Measurements from ENCODE around the gene DCAF10.
"Not testable (repeated sequence)": the region's sequence is repeated elsewhere in the genome, so short reads cannot be mapped to it uniquely, and the experiment has no call there.

The DCAF10 gene

GRCh38 chr9:37870081-37870798, 69.6 kb downstream of the DCAF10 start:
- ChIA-PET POLR2A (interaction anchor here (1.3 kb wide), 1 partner anchor 9 kb away, joined by 3 read pairs; no protein-coding TSS in a partner anchor), CTCF (no interaction called here)
- DNase-seq (ENCODE audit: extremely low spot score): no peak
- TF ChIP-seq FOXK2 (IDR thresholded peaks at IDR 0.05) (no peak), ARNT (IDR thresholded peaks at IDR 0.05) (no peak), CTBP1 (IDR thresholded peaks at IDR 0.05; ENCODE audit: borderline replicate concordance) (no peak), HDGF (IDR thresholded peaks at IDR 0.05; ENCODE audit: borderline replicate concordance) (no peak)

GRCh38 chr9:37870799-37871176, 70.2 kb downstream of the DCAF10 start:
- TF ChIP-seq FOXK2 (IDR thresholded peaks at IDR 0.05) (no peak), NFRKB (IDR thresholded peaks at IDR 0.05) (no peak), BHLHE40 (IDR thresholded peaks at IDR 0.05; ENCODE audit: borderline replicate concordance) (no peak), CTBP1 (IDR thresholded peaks at IDR 0.05; ENCODE audit: borderline replicate concordance) (no peak), FOXM1 (IDR thresholded peaks at IDR 0.05; ENCODE audit: borderline replicate concordance) (no peak), FOXA1 (IDR thresholded peaks at IDR 0.05) (no peak), L3MBTL2 (conservative IDR thresholded peaks at IDR 0.05) (no peak), SUZ12 (IDR thresholded peaks at IDR 0.05) (no peak), ARNT (IDR thresholded peaks at IDR 0.05) (no peak), ELF4 (IDR thresholded peaks at IDR 0.05) (no peak), HDGF (IDR thresholded peaks at IDR 0.05; ENCODE audit: borderline replicate concordance) (no peak)
- ChIA-PET POLR2A (interaction anchor here (1.3 kb wide), 1 partner anchor 9 kb away, joined by 3 read pairs; no protein-coding TSS in a partner anchor), CTCF (no interaction called here)
- no peak for DNase-seq (ENCODE audit: extremely low spot score)

- ChIA-PET POLR2A (interaction anchor here (0.8 kb wide), 1 partner anchor 491 kb away, joined by 3 read pairs; no protein-coding TSS in a partner anchor), CTCF (no interaction called here)
- no peak for DNase-seq (ENCODE audit: extremely low spot score)
- no peak for TF ChIP-seq SUZ12 (IDR thresholded peaks at IDR 0.05)
- TF ChIP-seq FOXM1 (IDR thresholded peaks at IDR 0.05; ENCODE audit: borderline replicate concordance): no peak
- no peak for TF ChIP-seq L3MBTL2 (conservative IDR thresholded peaks at IDR 0.05)
- no peak for TF ChIP-seq BHLHE40 (IDR thresholded peaks at IDR 0.05; ENCODE audit: borderline replicate concordance)
- no peak for TF ChIP-seq HDGF (IDR thresholded peaks at IDR 0.05; ENCODE audit: borderline replicate concordance)
- TF ChIP-seq LEF1 (IDR thresholded peaks at IDR 0.05; ENCODE audit: borderline replicate concordance): no peak
- TF ChIP-seq TARDBP (IDR thresholded peaks at IDR 0.05): no peak
- no peak for TF ChIP-seq ARNT (IDR thresholded peaks at IDR 0.05)
- TF ChIP-seq FOXK2 (IDR thresholded peaks at IDR 0.05): no peak
- no peak for TF ChIP-seq ZNF384 (IDR thresholded peaks at IDR 0.05)
- no peak for TF ChIP-seq NFRKB (IDR thresholded peaks at IDR 0.05)
- TF ChIP-seq SP1 (IDR thresholded peaks at IDR 0.05): no peak
- TF ChIP-seq FOXA1 (IDR thresholded peaks at IDR 0.05): no peak
- no peak for TF ChIP-seq ELF4 (IDR thresholded peaks at IDR 0.05)
- no peak for TF ChIP-seq PKNOX1 (IDR thresholded peaks at IDR 0.05)
- no peak for TF ChIP-seq CTBP1 (IDR thresholded peaks at IDR 0.05; ENCODE audit: borderline replicate concordance)
Measured at GRCh38 chr9:37873955-37874354, 73.4 kb downstream of the DCAF10 start.

GRCh38 chr9:37876376-37876775, 75.8 kb downstream of the DCAF10 start:
- ChIA-PET POLR2A (no interaction called here), CTCF (no interaction called here)
- no peak for DNase-seq (ENCODE audit: extremely low spot score)
- no peak for TF ChIP-seq ARNT (IDR thresholded peaks at IDR 0.05)
- TF ChIP-seq TARDBP (IDR thresholded peaks at IDR 0.05): no peak
- TF ChIP-seq FOXM1 (IDR thresholded peaks at IDR 0.05; ENCODE audit: borderline replicate concordance): no peak
- TF ChIP-seq PKNOX1 (IDR thresholded peaks at IDR 0.05): no peak
- TF ChIP-seq L3MBTL2 (conservative IDR thresholded peaks at IDR 0.05): no peak
- TF ChIP-seq SP1 (IDR thresholded peaks at IDR 0.05): no peak
- TF ChIP-seq FOXK2 (IDR thresholded peaks at IDR 0.05): no peak
- no peak for TF ChIP-seq NFRKB (IDR thresholded peaks at IDR 0.05)
- no peak for TF ChIP-seq BHLHE40 (IDR thresholded peaks at IDR 0.05; ENCODE audit: borderline replicate concordance)
- no peak for TF ChIP-seq ZNF384 (IDR thresholded peaks at IDR 0.05)
- TF ChIP-seq FOXA1 (IDR thresholded peaks at IDR 0.05): no peak
- TF ChIP-seq CTBP1 (IDR thresholded peaks at IDR 0.05; ENCODE audit: borderline replicate concordance): no peak
- no peak for TF ChIP-seq ELF4 (IDR thresholded peaks at IDR 0.05)
- no peak for TF ChIP-seq SUZ12 (IDR thresholded peaks at IDR 0.05)
- no peak for TF ChIP-seq LEF1 (IDR thresholded peaks at IDR 0.05; ENCODE audit: borderline replicate concordance)
- TF ChIP-seq HDGF (IDR thresholded peaks at IDR 0.05; ENCODE audit: borderline replicate concordance): no peak

GRCh38 chr9:37880916-37881479, 80.4 kb downstream of the DCAF10 start:
- CTCF ChIA-PET: no interaction called here
- POLR2A ChIA-PET: no interaction called here
- TF ChIP-seq FOXM1 (IDR thresholded peaks at IDR 0.05; ENCODE audit: borderline replicate concordance): no peak
- no peak for TF ChIP-seq PKNOX1 (IDR thresholded peaks at IDR 0.05)
- no peak for TF ChIP-seq BHLHE40 (IDR thresholded peaks at IDR 0.05; ENCODE audit: borderline replicate concordance)
- no peak for TF ChIP-seq TARDBP (IDR thresholded peaks at IDR 0.05)
- TF ChIP-seq FOXK2 (IDR thresholded peaks at IDR 0.05): no peak
- TF ChIP-seq FOXA1 (IDR thresholded peaks at IDR 0.05): no peak
- TF ChIP-seq NFRKB (IDR thresholded peaks at IDR 0.05): no peak

GRCh38 chr9:37887977-37888583, 87.5 kb downstream of the DCAF10 start:
- CTCF ChIA-PET: interaction anchor here (0.6 kb wide), 1 partner anchor 800 kb away, joined by 3 read pairs; no protein-coding TSS in a partner anchor
- POLR2A ChIA-PET; DNase-seq (ENCODE audit: extremely low spot score): not testable (repeated sequence)

More at GRCh38 chr9:37880916-37881479, 80.4 kb downstream of the DCAF10 start:
- no peak for DNase-seq (ENCODE audit: extremely low spot score)

Data from HEK293T (cell line).